ENCODE results near the gene ZSCAN20. TPM values are rescaled to one million over a fixed set of nuclear protein-coding genes. Genes with fewer than 3 reads are reported as not detected.

Gene ZSCAN20
- total and polyA plus RNA-seq, 9 of the 15 experiments (the other 6 are each of a cell fraction or from before 2014, with no cell fraction given), result 0.36 to 3.3 (median 2.0) TPM

DNA sequence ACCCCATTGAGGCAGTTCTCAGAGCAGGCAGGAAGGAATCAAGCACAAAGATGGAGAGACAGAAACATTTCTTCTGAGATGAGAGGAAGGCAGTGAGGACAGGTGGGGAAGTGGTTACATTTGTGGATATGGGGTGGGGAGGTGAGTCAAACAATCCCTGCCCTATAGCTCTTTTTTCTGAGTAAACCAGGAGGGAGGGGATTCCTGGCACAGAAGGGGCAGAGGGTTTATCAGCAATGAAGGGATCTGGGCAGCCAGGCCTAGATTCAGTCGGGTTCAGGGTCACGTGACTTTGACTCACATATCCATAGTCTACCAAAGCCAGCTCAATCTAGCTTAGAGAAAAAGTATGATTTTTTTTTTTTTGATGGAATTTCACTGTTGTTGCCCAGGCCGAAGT, 25.9 kb upstream of the ZSCAN20 start:
- intact Hi-C loops (cut with micrococcal nuclease) (no loop called here), in situ Hi-C loops (cut with MboI) (no loop called here)
- TF ChIP-seq BHLHE40 (IDR thresholded peaks at IDR 0.05; ENCODE audit: low read length) (no peak; the same call in 1 of the 2 replicates), RAD51 (IDR thresholded peaks at IDR 0.05; ENCODE audit: borderline replicate concordance, low read depth) (peak; percentile 87), TOE1 (IDR thresholded peaks at IDR 0.05; ENCODE audit: borderline replicate concordance) (peak; percentile 85), TOE1 (CRISPR knock-in tag; IDR thresholded peaks at IDR 0.05; ENCODE audit: borderline replicate concordance, low read depth) (no peak), CBFA2T2 (conservative IDR thresholded peaks at IDR 0.05) (peak; percentile 56), RB1 (IDR thresholded peaks at IDR 0.05; ENCODE audit: low read depth) (no peak)
- TF ChIP-seq, protein P1, sequence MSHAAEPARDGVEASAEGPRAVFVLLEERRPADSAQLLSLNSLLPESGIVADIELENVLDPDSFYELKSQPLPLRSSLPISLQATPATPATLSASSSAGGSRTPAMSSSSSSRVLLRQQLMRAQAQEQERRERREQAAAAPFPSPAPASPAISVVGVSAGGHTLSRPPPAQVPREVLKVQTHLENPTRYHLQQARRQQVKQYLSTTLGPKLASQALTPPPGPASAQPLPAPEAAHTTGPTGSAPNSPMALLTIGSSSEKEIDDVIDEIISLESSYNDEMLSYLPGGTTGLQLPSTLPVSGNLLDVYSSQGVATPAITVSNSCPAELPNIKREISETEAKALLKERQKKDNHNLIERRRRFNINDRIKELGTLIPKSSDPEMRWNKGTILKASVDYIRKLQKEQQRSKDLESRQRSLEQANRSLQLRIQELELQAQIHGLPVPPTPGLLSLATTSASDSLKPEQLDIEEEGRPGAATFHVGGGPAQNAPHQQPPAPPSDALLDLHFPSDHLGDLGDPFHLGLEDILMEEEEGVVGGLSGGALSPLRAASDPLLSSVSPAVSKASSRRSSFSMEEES (CRISPR knock-in tag; IDR thresholded peaks at IDR 0.05), result peak; percentile 91
- TF ChIP-seq, protein P2, sequence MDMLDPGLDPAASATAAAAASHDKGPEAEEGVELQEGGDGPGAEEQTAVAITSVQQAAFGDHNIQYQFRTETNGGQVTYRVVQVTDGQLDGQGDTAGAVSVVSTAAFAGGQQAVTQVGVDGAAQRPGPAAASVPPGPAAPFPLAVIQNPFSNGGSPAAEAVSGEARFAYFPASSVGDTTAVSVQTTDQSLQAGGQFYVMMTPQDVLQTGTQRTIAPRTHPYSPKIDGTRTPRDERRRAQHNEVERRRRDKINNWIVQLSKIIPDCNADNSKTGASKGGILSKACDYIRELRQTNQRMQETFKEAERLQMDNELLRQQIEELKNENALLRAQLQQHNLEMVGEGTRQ (CRISPR knock-in tag; IDR thresholded peaks at IDR 0.05), result peak; percentile 55
- TF ChIP-seq, protein P3, sequence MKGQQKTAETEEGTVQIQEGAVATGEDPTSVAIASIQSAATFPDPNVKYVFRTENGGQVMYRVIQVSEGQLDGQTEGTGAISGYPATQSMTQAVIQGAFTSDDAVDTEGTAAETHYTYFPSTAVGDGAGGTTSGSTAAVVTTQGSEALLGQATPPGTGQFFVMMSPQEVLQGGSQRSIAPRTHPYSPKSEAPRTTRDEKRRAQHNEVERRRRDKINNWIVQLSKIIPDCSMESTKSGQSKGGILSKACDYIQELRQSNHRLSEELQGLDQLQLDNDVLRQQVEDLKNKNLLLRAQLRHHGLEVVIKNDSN (CRISPR knock-in tag; IDR thresholded peaks at IDR 0.05), result peak; percentile 46
- TF ChIP-seq, protein P4, sequence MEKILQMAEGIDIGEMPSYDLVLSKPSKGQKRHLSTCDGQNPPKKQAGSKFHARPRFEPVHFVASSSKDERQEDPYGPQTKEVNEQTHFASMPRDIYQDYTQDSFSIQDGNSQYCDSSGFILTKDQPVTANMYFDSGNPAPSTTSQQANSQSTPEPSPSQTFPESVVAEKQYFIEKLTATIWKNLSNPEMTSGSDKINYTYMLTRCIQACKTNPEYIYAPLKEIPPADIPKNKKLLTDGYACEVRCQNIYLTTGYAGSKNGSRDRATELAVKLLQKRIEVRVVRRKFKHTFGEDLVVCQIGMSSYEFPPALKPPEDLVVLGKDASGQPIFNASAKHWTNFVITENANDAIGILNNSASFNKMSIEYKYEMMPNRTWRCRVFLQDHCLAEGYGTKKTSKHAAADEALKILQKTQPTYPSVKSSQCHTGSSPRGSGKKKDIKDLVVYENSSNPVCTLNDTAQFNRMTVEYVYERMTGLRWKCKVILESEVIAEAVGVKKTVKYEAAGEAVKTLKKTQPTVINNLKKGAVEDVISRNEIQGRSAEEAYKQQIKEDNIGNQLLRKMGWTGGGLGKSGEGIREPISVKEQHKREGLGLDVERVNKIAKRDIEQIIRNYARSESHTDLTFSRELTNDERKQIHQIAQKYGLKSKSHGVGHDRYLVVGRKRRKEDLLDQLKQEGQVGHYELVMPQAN (IDR thresholded peaks at IDR 0.05; ENCODE audit: borderline replicate concordance), result no peak
- ATAC-seq, result no peak
- Histone ChIP-seq H3K9ac (ENCODE audit: insufficient read depth in 1 of 2, low read depth in 2 of 2, low read length in 2 of 2) (no peak overlapping the region), H3K9me1 (ENCODE audit: control insufficient read depth, insufficient read depth, low read length) (no peaks in the 10 kb centered on the region), H3K36me3 (ENCODE audit: control insufficient read depth, insufficient read depth, low read length) (no peaks in the 10 kb centered on the region), H3K79me2 (ENCODE audit: control insufficient read depth, insufficient read depth, low read length) (no peaks in the 10 kb centered on the region), H3K27me3 (ENCODE audit: control insufficient read depth in 2 of 2, insufficient read depth in 2 of 2, low read length in 2 of 2) (peaks cover 8 to 34% of the 10 kb centered on the region in 2 experiments), H2AFZ (ENCODE audit: low read depth, low read length) (no peak overlapping the region), H3K27ac (ENCODE audit: extremely low read depth, low read depth, low read length) (no peak overlapping the region), H3K4me3 (no peak overlapping the region), H3K9me3 (replicated peaks; ENCODE audit: control insufficient read depth, insufficient read depth, low read depth, low read length) (no peaks in the 10 kb centered on the region), H3K4me2 (ENCODE audit: insufficient read depth, low read length) (no peak overlapping the region), H3K4me1 (replicated peaks in 1 of 2; ENCODE audit: control insufficient read depth in 2 of 2, insufficient read depth in 2 of 2, low read length in 2 of 2) (no peaks in the 10 kb centered on the region), H4K20me1 (replicated peaks; ENCODE audit: control insufficient read depth, insufficient read depth, low read length) (no peaks in the 10 kb centered on the region)
- no peak for DNase-seq (ENCODE audit: extremely low read depth in 1 of 4, low spot score in 3 of 4)
- POLR2A ChIA-PET, result interaction anchor here (1.4 to 2.1 kb wide), 2 partner anchors 10 to 13 kb away, joined by 5 read pairs; no protein-coding TSS in a partner anchor
- WGBS (ENCODE audit: insufficient coverage, low coverage, missing lambda C conversion rate), result 0% methylated on average over 3 of the region's 3 CpGs
- CTCF ChIA-PET (ENCODE audit: low intra/inter-chr PET ratio), result no interaction called here
- no peak for FAIRE-seq
- no TSS peak for BruUV-seq (replicated peaks)

All from K562 (cell line).